PFSK-1 (cell line): ENCODE measurements around the gene F2R.

Experiments used
- FOXP2 ChIP-seq: optimal IDR thresholded peaks from 2 replicates; pipeline ENCODE3; 2011; ENCODE audit warnings: borderline replicate concordance, control low read depth, inconsistent platforms; ENCODE audit not compliant: insufficient read depth; ENCODE audit errors: extremely low read length, extremely low read depth
- POLR2AphosphoS5 ChIP-seq: IDR thresholded peaks from 2 replicates; pipeline ENCODE4 v1.6.1; 2012; ENCODE audit warnings: low read depth, mild to moderate bottlenecking, control low read depth, low read length, moderate library complexity
- SIN3A ChIP-seq: IDR thresholded peaks from 2 replicates; pipeline ENCODE4 v1.6.1; 2012; ENCODE audit warnings: mild to moderate bottlenecking, low read length, moderate library complexity, borderline replicate concordance; ENCODE audit not compliant: insufficient read depth
- TAF1 ChIP-seq: IDR thresholded peaks from 2 replicates; pipeline ENCODE4 v1.6.1; 2012; ENCODE audit warnings: low read length, control low read depth, borderline replicate concordance; ENCODE audit not compliant: insufficient read depth
- TF ChIP-seq, protein P1 (sequence below), 2 experiments: IDR thresholded peaks; 2 replicates each; pipeline versions ENCODE4 v1.6.1 to v1.8.0; 2011 to 2012; ENCODE audit warnings: low read depth in 2 of 2, low read length in 2 of 2, control low read depth in 1 of 2, inconsistent platforms in 1 of 2, mild to moderate bottlenecking in 1 of 2, moderate library complexity in 1 of 2; ENCODE audit not compliant: insufficient read depth in 1 of 2

The F2R gene

DNA sequence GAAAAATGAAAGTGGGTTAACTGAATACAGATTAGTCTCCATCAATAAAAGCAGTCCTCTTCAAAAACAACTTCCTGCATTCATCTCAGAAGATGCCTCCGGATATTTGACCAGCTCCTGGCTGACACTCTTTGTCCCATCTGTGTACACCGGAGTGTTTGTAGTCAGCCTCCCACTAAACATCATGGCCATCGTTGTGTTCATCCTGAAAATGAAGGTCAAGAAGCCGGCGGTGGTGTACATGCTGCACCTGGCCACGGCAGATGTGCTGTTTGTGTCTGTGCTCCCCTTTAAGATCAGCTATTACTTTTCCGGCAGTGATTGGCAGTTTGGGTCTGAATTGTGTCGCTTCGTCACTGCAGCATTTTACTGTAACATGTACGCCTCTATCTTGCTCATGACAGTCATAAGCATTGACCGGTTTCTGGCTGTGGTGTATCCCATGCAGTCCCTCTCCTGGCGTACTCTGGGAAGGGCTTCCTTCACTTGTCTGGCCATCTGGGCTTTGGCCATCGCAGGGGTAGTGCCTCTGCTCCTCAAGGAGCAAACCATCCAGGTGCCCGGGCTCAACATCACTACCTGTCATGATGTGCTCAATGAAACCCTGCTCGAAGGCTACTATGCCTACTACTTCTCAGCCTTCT, 16.6 kb downstream of the F2R start:
- no peak for TF ChIP-seq TAF1
- TF ChIP-seq SIN3A: no peak

DNA sequence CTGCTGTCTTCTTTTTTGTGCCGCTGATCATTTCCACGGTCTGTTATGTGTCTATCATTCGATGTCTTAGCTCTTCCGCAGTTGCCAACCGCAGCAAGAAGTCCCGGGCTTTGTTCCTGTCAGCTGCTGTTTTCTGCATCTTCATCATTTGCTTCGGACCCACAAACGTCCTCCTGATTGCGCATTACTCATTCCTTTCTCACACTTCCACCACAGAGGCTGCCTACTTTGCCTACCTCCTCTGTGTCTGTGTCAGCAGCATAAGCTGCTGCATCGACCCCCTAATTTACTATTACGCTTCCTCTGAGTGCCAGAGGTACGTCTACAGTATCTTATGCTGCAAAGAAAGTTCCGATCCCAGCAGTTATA, 17.1 kb downstream of the F2R start:
- no peak for TF ChIP-seq TAF1
- TF ChIP-seq FOXP2: no peak
- TF ChIP-seq, protein P1, sequence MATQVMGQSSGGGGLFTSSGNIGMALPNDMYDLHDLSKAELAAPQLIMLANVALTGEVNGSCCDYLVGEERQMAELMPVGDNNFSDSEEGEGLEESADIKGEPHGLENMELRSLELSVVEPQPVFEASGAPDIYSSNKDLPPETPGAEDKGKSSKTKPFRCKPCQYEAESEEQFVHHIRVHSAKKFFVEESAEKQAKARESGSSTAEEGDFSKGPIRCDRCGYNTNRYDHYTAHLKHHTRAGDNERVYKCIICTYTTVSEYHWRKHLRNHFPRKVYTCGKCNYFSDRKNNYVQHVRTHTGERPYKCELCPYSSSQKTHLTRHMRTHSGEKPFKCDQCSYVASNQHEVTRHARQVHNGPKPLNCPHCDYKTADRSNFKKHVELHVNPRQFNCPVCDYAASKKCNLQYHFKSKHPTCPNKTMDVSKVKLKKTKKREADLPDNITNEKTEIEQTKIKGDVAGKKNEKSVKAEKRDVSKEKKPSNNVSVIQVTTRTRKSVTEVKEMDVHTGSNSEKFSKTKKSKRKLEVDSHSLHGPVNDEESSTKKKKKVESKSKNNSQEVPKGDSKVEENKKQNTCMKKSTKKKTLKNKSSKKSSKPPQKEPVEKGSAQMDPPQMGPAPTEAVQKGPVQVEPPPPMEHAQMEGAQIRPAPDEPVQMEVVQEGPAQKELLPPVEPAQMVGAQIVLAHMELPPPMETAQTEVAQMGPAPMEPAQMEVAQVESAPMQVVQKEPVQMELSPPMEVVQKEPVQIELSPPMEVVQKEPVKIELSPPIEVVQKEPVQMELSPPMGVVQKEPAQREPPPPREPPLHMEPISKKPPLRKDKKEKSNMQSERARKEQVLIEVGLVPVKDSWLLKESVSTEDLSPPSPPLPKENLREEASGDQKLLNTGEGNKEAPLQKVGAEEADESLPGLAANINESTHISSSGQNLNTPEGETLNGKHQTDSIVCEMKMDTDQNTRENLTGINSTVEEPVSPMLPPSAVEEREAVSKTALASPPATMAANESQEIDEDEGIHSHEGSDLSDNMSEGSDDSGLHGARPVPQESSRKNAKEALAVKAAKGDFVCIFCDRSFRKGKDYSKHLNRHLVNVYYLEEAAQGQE (IDR thresholded peaks at IDR 0.05; ENCODE audit: insufficient read depth in 1 of 2, low read depth in 2 of 2, low read length in 2 of 2): no peak
- no peak for TF ChIP-seq POLR2AphosphoS5
- TF ChIP-seq SIN3A: no peak

DNA sequence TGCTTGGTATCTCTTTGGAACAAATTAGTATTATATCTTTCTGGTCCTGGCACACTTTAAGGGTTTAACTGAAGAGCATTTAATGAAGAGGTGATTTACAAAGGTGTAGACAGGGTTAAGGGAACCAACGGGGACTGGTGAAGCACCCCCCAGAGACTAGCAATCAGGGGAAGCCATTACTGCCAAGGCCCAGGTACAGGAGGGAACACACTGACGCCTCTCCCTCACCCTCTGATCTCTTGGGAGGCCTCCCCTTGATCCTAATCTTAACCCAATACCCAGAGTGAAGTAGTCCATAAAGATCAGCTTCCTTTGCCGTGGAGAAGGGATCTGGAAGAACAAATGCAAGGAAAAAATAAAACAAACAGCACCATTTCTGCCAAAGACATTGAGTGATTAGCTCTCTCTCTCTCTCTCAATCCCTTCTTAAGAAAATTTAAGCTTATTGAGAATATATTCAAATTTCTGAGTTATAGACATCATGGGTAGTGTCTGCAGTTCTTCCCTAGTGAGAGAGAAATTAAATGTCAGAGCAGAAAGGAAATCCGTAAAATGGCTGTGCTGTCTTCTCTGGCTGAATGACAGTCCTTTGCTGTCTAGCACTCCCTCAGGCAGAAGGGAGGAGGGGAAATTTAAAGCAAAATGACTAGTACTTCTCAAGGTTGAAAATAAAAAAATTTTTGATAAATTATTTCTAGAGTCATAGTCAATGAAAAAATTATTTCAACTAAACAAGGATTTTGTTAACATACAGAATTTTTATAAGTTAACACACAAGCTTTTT, 20.0 kb downstream of the F2R start:
- TF ChIP-seq POLR2AphosphoS5 (no peak), SIN3A (0 out of 2 replicates have a peak, but pooled peaks have one; percentile 16)

DNA sequence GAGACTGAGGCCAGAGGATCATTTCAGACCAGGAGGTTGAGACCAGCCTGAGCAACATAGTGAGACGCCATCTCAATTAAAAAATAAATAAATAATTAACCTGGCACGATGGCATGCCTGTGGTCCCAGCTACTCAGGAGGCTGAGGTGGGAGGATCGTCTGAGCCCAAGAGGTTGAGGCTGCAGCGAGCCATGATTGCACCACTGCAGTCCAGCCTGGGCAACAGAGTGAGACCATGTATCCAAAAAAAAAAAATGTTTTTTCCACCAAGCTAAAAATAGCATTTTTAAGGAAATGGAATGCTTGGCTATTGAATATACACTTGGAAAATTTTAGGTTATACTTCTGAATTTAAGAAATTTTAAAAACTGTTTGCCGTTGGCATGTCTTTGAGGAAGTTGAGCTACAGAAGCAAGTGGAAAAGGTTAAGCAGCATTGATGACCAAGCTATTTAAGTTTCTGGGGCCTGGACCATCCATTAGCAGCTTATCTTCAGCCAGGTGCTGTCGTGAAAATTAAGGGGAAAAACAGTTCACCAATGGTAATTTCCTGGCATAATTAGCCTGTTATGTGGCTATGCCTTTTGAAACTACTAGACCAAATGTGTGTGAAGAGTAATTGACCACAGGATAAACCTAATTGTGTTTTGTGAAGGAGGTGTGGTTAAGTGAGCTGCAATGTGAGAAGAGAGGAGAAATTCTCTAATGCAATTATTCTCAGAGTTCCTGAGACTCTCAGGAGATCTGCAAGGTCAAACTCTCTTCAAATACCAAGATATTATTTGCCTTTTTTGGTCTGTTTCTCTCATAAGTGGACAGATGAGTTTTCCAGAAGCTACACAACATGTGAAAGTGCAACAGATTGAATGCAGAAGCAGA, 21.0 kb downstream of the F2R start:
- TF ChIP-seq POLR2AphosphoS5 (no peak), FOXP2 (no peak), TAF1 (no peak), SIN3A (no peak)
- TF ChIP-seq, protein P1 (IDR thresholded peaks at IDR 0.05; ENCODE audit: insufficient read depth in 1 of 2, low read depth in 2 of 2, low read length in 2 of 2): no peak

DNA sequence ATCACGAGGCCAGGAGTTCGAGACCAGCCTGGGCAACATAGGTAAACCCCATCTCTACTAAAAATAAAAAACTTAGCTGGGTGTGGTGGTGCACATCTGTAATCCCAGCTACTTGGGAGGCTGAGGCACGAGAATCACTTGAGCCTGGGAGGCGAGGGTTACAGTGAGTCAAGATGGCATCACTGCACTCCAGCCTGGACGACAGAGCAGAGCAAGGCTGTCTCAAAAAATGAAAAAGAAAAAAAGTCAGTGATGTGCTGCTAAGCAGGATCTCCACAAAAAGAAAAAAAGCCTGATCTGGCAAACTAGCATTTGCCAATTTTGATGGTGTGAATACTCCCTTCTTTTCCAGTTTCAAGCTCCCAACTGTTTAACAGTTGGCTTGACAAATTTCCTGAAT, 21.9 kb downstream of the F2R start:
- TF ChIP-seq TAF1: no peak

DNA sequence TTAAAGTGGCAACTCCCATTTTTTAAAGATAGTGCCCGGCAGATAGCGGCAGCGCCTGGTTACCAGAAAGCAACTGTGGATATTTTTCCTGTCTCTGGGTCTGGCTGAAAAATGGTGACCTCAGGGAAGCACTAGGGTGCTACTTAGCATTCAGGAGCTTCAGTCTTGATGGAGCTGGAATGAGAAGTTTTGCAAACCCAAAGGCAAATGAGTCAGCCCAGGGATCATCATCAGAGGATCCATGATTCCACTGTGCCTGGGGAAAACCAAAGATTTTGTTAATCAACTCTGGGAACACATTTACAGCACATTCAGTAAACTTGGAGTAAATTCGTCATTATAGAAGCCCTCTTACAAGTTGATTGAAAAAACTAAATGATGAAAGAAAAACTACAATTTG, 26.7 kb downstream of the F2R start:
- TF ChIP-seq POLR2AphosphoS5: no peak
- TF ChIP-seq SIN3A: no peak
- TF ChIP-seq FOXP2: no peak

DNA sequence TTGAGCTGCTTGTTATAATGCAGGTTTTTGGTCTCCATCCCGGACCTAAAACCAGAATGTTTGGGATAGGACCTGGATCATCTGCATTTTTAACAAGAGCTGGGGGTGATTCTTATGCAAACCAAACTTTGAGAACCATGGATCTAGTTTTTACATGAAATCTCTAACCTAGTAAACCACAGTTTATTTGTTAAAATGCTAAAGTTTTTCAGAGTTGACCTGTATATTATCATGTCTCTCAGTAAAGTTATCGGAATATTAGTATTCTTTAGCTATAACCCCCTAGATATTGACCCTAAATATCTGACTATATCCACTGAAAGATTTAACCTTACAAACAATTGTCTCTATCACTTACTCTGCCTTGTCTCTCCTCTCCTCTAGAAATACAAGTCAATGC, 28.7 kb downstream of the F2R start:
- TF ChIP-seq POLR2AphosphoS5 (no peak), TAF1 (no peak), FOXP2 (no peak), SIN3A (no peak)
- TF ChIP-seq, protein P1 (IDR thresholded peaks at IDR 0.05; ENCODE audit: insufficient read depth in 1 of 2, low read depth in 2 of 2, low read length in 2 of 2): no peak
